Right atrium auricular region (tissue), 2 donors: ENCODE results near the gene F13A1. TPM values are rescaled to one million over a fixed set of nuclear protein-coding genes. Genes with fewer than 3 reads are reported as not detected.

Experiments
- DNase-seq: peaks from one replicate; pipeline ENCODE4 v3.0.0-alpha.2; 2019; ENCODE audit warnings: low spot score
- H3K27ac ChIP-seq, 2 donors: fragments of 200-600 bp; sonication (generic); 1 replicate in 1 of 2; 2 replicates in 1 of 2; pipeline ENCODE4 v1.5.1; 2016 to 2019
- H3K27me3 ChIP-seq, 2 donors: fragments of 200-600 bp; sonication (generic); one replicate each; pipeline versions ENCODE4 v1.5.1 to v1.6.0; 2017 to 2019
- H3K36me3 ChIP-seq: fragments of 200-600 bp; sonication (generic); one replicate; pipeline ENCODE4 v1.5.1; 2016
- H3K4me1 ChIP-seq, 2 donors: fragments of 200-600 bp; sonication (generic); one replicate each; pipeline versions ENCODE4 v1.5.1 to v1.6.0; 2017 to 2019
- H3K4me3 ChIP-seq, 2 donors: fragments of 200-600 bp; sonication (generic); 1 replicate in 1 of 2; 2 replicates in 1 of 2; pipeline ENCODE4 v1.5.1; 2017 to 2019; ENCODE audit warnings: mild to moderate bottlenecking in 1 of 2, moderate library complexity in 1 of 2
- H3K9me3 ChIP-seq, 2 donors: fragments of 200-600 bp; sonication (generic); one replicate each; pipeline ENCODE4 v1.5.1; 2019
- total RNA-seq, 2 donors: library from RNA; depleted of rRNA; stranded (reverse); fragments of >200 nt; gene quantifications; one replicate each; pipeline ENCODE4 v1.1.0, GENCODE V29; 2016
- TF ChIP-seq, protein P1 (sequence below), 2 donors: fragments of 200-600 bp; sonication (generic); IDR thresholded peaks; one replicate each; pipeline ENCODE4 v1.5.1; 2019; ENCODE audit warnings: antibody characterized with exemption in 2 of 2

F13A1 gene
- total RNA-seq, 2 donors from 2014 or later = 30.4 to 33.2 TPM

DNA sequence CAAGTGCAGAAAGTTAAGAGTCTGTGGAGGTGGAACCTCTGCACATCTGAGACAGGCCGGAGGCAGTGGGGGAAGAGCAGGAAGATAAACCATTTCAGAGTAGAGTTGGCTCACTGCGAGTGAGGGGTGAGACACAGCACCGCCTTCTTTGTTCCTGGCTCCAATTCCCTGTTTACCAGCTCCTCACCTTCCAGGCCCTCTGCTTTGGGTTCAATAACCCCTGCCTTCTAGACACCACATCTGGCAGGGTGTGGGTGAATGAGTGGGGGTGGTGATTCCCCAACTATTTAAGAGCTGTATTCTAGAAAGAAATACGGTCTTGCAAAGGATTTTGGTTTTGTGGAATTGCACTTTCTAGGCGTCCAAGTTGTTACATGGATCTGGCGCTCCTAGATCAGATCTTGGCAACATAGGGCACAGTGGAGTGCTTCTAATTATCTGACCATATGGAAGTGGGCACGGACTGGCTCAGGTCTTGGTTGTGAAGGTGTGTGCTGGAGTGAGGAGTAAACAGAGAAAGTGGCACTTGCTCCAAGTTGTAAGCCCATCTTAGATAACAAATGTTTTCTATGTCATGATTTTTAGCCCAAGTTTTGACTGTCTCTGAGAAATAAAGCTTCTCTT, 172.2 kb downstream of the F13A1 start:
- no peak for DNase-seq
- TF ChIP-seq, protein P1, sequence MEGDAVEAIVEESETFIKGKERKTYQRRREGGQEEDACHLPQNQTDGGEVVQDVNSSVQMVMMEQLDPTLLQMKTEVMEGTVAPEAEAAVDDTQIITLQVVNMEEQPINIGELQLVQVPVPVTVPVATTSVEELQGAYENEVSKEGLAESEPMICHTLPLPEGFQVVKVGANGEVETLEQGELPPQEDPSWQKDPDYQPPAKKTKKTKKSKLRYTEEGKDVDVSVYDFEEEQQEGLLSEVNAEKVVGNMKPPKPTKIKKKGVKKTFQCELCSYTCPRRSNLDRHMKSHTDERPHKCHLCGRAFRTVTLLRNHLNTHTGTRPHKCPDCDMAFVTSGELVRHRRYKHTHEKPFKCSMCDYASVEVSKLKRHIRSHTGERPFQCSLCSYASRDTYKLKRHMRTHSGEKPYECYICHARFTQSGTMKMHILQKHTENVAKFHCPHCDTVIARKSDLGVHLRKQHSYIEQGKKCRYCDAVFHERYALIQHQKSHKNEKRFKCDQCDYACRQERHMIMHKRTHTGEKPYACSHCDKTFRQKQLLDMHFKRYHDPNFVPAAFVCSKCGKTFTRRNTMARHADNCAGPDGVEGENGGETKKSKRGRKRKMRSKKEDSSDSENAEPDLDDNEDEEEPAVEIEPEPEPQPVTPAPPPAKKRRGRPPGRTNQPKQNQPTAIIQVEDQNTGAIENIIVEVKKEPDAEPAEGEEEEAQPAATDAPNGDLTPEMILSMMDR (IDR thresholded peaks at IDR 0.05) = no peak
- Histone ChIP-seq H3K27me3 (no peaks in the 10 kb centered on the region), H3K9me3 (peaks cover 0 to 10% of the 10 kb centered on the region in 2 donors), H3K4me1 (no peaks in the 10 kb centered on the region), H3K27ac (no peak overlapping the region), H3K36me3 (peaks cover 4% of the 10 kb centered on the region), H3K4me3 (no peak overlapping the region)

DNA sequence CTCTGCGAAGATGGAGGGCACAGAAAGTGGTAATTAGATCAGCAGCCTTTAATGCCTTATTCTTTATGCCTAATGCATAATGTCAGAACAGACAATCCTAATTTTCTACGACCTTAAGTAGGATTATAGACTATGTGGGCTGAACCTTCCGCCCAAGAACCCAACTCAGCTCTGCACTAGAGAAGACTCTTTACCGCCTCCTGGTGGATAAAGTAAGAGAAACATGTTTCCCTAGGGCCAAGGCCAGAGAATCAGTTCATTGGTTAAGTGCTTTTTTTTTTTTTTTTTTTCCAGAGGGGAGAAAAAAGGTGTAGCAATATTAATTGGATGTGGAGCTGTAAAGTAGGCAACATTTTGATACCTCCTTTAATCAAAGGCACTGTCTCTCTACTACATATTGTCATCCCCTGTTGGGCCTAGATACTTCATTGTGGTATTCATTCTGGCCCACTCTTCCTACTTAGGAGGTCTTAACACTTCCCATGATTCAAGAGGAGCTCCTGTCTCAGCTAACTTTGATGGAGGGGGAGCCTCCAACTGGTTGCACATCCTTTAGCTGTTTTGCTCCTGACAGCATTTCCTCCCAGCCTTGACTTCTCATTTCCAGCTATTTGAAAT, 188.9 kb downstream of the F13A1 start:
- TF ChIP-seq, protein P1 (IDR thresholded peaks at IDR 0.05) = no peak
- no peaks in the 10 kb centered on the region for H3K9me3 ChIP-seq
- H3K27ac ChIP-seq = no peak overlapping the region
- no peak overlapping the region for H3K4me3 ChIP-seq
- no peaks in the 10 kb centered on the region for H3K27me3 ChIP-seq
- no peak for DNase-seq
- H3K36me3 ChIP-seq = no peaks in the 10 kb centered on the region
- no peaks in the 10 kb centered on the region for H3K4me1 ChIP-seq

GRCh38 chr6:6125495-6125894, 195.0 kb downstream of the F13A1 start:
- no peak overlapping the region for H3K27ac ChIP-seq
- no peaks in the 10 kb centered on the region for H3K27me3 ChIP-seq
- no peak overlapping the region for H3K4me3 ChIP-seq
- H3K36me3 ChIP-seq = no peaks in the 10 kb centered on the region
- peaks cover 0 to 9% of the 10 kb centered on the region in 2 donors for H3K9me3 ChIP-seq
- no peak for DNase-seq
- no peaks in the 10 kb centered on the region for H3K4me1 ChIP-seq
- TF ChIP-seq, protein P1 (IDR thresholded peaks at IDR 0.05) = no peak

DNA sequence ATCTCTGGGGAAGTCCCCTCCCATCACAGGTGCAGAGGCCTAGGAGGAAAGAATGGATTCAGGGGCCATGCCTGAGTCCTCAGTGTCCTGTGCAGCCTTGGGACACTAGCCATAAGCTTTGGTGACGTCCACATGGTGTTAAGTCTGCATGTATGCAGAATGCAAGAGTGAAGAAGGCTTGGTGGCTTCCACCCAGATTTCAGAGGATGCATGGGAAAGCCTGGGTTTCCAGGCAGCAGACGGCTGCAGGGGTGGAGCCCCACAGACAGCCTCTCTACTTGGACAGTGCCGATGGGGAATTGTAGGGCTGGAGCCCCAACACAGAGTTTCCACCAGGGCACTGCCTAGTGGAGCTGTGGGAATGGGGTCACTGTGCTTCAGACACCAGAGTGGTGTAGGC, 196.7 kb downstream of the F13A1 start:
- no peaks in the 10 kb centered on the region for H3K4me1 ChIP-seq
- H3K9me3 ChIP-seq = peaks cover 0 to 9% of the 10 kb centered on the region in 2 donors
- TF ChIP-seq, protein P1 (IDR thresholded peaks at IDR 0.05) = no peak
- no peak overlapping the region for H3K27ac ChIP-seq
- no peak overlapping the region for H3K4me3 ChIP-seq
- H3K36me3 ChIP-seq = no peaks in the 10 kb centered on the region
- DNase-seq = no peak
- no peaks in the 10 kb centered on the region for H3K27me3 ChIP-seq

- Histone ChIP-seq H3K36me3 (no peaks in the 10 kb centered on the region), H3K27ac (no peak overlapping the region), H3K27me3 (no peaks in the 10 kb centered on the region), H3K4me3 (no peak overlapping the region), H3K4me1 (no peaks in the 10 kb centered on the region), H3K9me3 (peaks cover 0 to 9% of the 10 kb centered on the region in 2 donors)
- no peak for DNase-seq
- TF ChIP-seq, protein P1 (IDR thresholded peaks at IDR 0.05) = no peak
Measured at GRCh38 chr6:6121943-6122342, 198.5 kb downstream of the F13A1 start.
